Activated gamma-delta T cell treated with anti-CD3 and anti-CD28 coated beads, Interleukin-2, amount 50 U/mL, for 16 hours (primary cell): Measurements from ENCODE around the gene C2CD2.

Experiments used
- DNase-seq: peaks from one replicate; pipeline ENCODE4 v3.0.0-alpha.2; 2020; ENCODE audit warnings: low read depth

C2CD2 gene

DNA sequence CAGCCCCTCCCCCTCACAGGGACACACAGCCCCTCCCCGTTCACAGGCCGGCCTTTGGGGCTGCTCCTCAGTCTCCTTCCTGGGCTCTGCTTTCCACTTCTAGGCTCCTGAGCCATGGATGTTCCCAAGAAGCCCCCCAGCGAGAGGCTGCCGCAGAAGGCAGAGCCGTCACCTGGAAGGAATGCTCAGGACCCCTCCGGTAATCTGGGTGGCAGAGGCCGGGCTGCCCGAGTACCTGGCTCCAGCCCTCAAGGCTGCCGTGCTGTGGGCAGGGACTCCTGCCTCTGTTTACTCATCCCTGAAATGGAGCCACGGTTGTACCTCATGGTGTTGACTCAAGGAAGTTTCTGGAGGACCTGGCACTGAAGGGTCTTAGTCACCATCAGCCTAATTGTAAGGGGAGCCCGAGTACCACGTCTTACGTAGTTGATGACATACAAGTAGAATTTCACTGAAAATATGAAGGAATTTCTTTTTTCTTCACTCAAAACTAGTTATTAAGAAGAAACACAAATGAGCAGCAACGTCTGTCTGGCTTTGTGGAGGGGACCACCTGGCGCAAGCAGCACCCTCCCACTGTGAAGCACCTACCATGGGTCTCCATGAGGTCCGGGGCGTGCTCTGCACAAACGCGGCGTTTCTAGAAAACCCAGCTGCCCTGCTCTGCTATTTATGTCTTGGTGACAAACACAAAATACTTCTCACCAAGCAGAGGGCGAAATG lies 108.3 kb downstream of the C2CD2 start:
- DNase-seq = no peak

GRCh38 chr21:41843584-41843983 lies 110.2 kb downstream of the C2CD2 start:
- no peak for DNase-seq

GRCh38 chr21:41840880-41841279 lies 112.9 kb downstream of the C2CD2 start:
- no peak for DNase-seq

GRCh38 chr21:41839387-41840000 lies 114.3 kb downstream of the C2CD2 start:
- DNase-seq = no peak

- DNase-seq = no peak
Observed at GRCh38 chr21:41837756-41838297, 116.0 kb downstream of the C2CD2 start.

DNA sequence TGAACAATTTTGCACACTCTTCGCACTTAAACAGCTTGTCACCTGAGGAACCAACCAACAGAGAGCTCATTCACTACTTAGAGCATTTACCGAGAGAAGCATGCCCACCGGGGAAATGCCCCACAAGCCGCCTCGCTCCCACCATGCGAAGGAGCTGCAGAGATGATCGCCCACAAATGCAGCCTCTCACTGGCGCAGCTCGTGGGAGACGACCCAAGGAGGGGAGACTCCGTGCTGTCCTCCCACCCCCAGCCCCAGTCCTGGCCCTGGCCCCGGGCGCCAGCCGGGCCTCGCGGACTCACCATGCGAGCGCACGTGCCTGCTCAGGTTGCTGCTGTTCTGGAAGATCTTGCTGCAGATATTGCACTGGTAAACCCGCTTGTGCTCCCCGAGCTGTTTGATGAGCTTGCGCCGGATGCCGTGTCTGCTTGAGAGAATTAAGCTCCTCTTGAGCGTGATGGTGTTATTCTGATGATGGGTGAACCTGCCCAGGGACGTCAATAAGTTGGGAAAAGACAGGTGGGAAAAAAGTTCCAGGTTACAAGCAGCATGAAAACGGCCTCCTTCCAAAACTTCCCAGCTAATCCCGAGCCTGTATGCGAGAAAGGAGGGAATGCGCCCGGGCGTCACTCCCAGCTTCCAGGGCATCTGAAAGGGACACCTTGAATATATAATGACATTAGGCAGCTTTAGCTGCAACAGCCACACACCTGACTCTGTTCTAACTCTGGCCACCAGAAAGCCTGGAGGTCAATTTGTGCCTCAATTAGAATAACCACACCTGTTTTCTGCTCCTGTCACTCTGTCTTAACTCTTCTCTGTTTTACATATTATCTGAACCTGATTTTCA lies 117.4 kb downstream of the C2CD2 start:
- DNase-seq = no peak

DNA sequence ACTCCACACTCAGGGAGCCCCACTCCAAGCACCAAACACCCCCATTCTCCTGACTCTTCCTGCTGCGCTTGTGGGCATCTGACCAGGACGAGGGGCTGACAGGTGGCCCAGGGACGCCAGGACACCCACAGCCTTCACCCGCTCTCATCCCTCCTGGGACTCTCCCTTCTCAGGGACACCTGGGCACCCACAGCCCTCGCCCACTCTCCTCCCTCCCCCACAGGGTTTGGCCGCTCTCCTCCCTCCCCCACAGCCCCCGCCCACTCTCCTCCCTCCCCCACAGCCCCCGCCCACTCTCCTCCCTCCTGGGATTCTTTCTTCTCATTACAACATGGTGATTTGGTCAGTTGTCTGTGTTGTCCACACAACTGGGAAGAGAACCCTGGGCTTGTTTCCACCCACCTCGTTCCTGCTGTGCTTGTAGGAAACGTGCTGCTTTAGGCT lies 118.1 kb downstream of the C2CD2 start:
- DNase-seq = no peak
